Gastroesophageal sphincter (tissue), 4 donors: Measurements from ENCODE around the gene FMN2. TPM values are rescaled to one million over a fixed set of nuclear protein-coding genes. Genes with fewer than 3 reads are reported as not detected.

Source experiments
- ATAC-seq: fragments of 150-250 bp; one replicate; pipeline ENCODE4 v1.9.1; 2016; ENCODE audit warnings: mild to moderate bottlenecking, moderate library complexity
- H3K27ac ChIP-seq, 4 donors: fragments of 200-600 bp; sonication (generic) in 3 of 4; 1 replicate in 3 of 4; 2 replicates in 1 of 4; pipeline ENCODE4 v1.5.1; 2016 to 2019
- H3K27me3 ChIP-seq: fragments of 200-600 bp; sonication (generic); one replicate; pipeline ENCODE4 v1.5.1; 2019
- H3K36me3 ChIP-seq, 2 donors: fragments of 200-600 bp; sonication (generic); one replicate each; pipeline ENCODE4 v1.5.1; 2019; ENCODE audit warnings: control low read depth in 1 of 2
- H3K4me1 ChIP-seq, 3 donors: fragments of 200-600 bp; sonication (generic); 1 replicate in 2 of 3; 2 replicates in 1 of 3; pipeline ENCODE4 v1.5.1; 2016 to 2019; ENCODE audit warnings: control low read depth in 2 of 3
- H3K4me3 ChIP-seq, 2 donors: fragments of 200-600 bp; sonication (generic); one replicate each; pipeline ENCODE4 v1.5.1; 2019; ENCODE audit warnings: mild to moderate bottlenecking in 1 of 2, moderate library complexity in 1 of 2
- H3K9me3 ChIP-seq, 3 donors: fragments of 200-600 bp; sonication (generic); one replicate each; pipeline ENCODE4 v1.5.1; 2017 to 2019; ENCODE audit warnings: control low read depth in 2 of 3
- CTCF ChIP-seq, 4 experiments: fragments of 200-600 bp in 2 of 4; fragments of 450-650 bp in 2 of 4; sonication (generic) in 1 of 4; IDR thresholded peaks; one replicate each; pipeline ENCODE4 v1.5.1; 2017 to 2019; ENCODE audit warnings: antibody characterized with exemption in 4 of 4, mild to moderate bottlenecking in 2 of 4, moderate library complexity in 2 of 4
- EP300 ChIP-seq: sonication (generic); formaldehyde crosslinking; IDR thresholded peaks from one replicate; pipeline ENCODE4 v1.6.1; 2017; ENCODE audit warnings: antibody characterized with exemption, mild to moderate bottlenecking
- POLR2A ChIP-seq, 2 donors: fragments of 450-650 bp; IDR thresholded peaks; one replicate each; pipeline ENCODE4 v1.6.1; 2017; ENCODE audit warnings: antibody characterized with exemption in 2 of 2, mild to moderate bottlenecking in 2 of 2, moderate library complexity in 1 of 2
- POLR2AphosphoS5 ChIP-seq: sonication (generic); formaldehyde crosslinking; IDR thresholded peaks from one replicate; pipeline ENCODE4 v1.6.1; 2017; ENCODE audit warnings: antibody characterized with exemption
- WGBS, 2 donors: methylation state at CpG; one replicate each; pipeline ENCODE4 v1.1.5; 2018; ENCODE audit warnings: low coverage in 1 of 2; 5-methylcytosine and 5-hydroxymethylcytosine counted together
- total RNA-seq, 4 donors: library from RNA; depleted of rRNA; stranded (reverse); fragments of >200 nt; gene quantifications; one replicate each; pipeline ENCODE4 v1.1.0, GENCODE V29; 2016

The FMN2 gene
- total RNA-seq, 4 donors from 2014 or later = 0.27 to 8.6 (median 2.7) TPM

- Histone ChIP-seq H3K4me3 (no peak overlapping the region), H3K4me1 (no peaks in the 10 kb centered on the region), H3K27ac (no peak overlapping the region), H3K9me3 (no peaks in the 10 kb centered on the region), H3K27me3 (no peaks in the 10 kb centered on the region), H3K36me3 (no peaks in the 10 kb centered on the region)
- TF ChIP-seq CTCF (IDR thresholded peaks at IDR 0.05) = no peak
- no peak for ATAC-seq
- WGBS, 2 donors = 23 to 34% methylated on average over 3 of the region's 3 CpGs
Measured at GRCh38 chr1:240332672-240333071, 241.0 kb downstream of the FMN2 start.

GRCh38 chr1:240337781-240338180 lies 246.1 kb downstream of the FMN2 start:
- Histone ChIP-seq H3K4me1 (peaks cover 0 to 7% (median 0%) of the 10 kb centered on the region in 3 donors), H3K9me3 (no peaks in the 10 kb centered on the region), H3K27me3 (no peaks in the 10 kb centered on the region), H3K27ac (peak overlapping the region in 3 of 4 donors; percentile 21 to 52 (median 32)), H3K4me3 (no peak overlapping the region), H3K36me3 (no peaks in the 10 kb centered on the region)
- 10 to 29% methylated on average over 5 of the region's 5 CpGs for WGBS, 2 donors
- ATAC-seq = peak; percentile 50
- no peak for TF ChIP-seq EP300
- no peak for TF ChIP-seq POLR2A (IDR thresholded peaks at IDR 0.05)
- peak; percentile 80 for TF ChIP-seq POLR2AphosphoS5
- TF ChIP-seq CTCF (IDR thresholded peaks at IDR 0.05) = no peak

- 95 to 100% methylated on average over 1 to 8 of the region's 9 CpGs for WGBS, 2 donors
- no peaks in the 10 kb centered on the region for H3K36me3 ChIP-seq
- TF ChIP-seq POLR2AphosphoS5 = no peak
- TF ChIP-seq CTCF (IDR thresholded peaks at IDR 0.05) = no peak
- no peak for TF ChIP-seq EP300
- no peak for TF ChIP-seq POLR2A (IDR thresholded peaks at IDR 0.05)
- no peak for ATAC-seq
- no peak overlapping the region for H3K4me3 ChIP-seq
- no peaks in the 10 kb centered on the region for H3K27me3 ChIP-seq
- H3K4me1 ChIP-seq = peaks cover 0 to 15% (median 0%) of the 10 kb centered on the region in 3 donors
- no peak overlapping the region for H3K27ac ChIP-seq
- H3K9me3 ChIP-seq = no peaks in the 10 kb centered on the region
Measured at GRCh38 chr1:240338837-240339236, 247.2 kb downstream of the FMN2 start.

GRCh38 chr1:240341365-240342250 lies 249.9 kb downstream of the FMN2 start:
- Histone ChIP-seq H3K36me3 (no peaks in the 10 kb centered on the region), H3K4me1 (peaks cover 0 to 25% (median 0%) of the 10 kb centered on the region in 3 donors), H3K27me3 (no peaks in the 10 kb centered on the region), H3K4me3 (no peak overlapping the region), H3K9me3 (no peaks in the 10 kb centered on the region), H3K27ac (no peak overlapping the region)
- no peak for TF ChIP-seq POLR2A (IDR thresholded peaks at IDR 0.05)
- no peak for TF ChIP-seq CTCF (IDR thresholded peaks at IDR 0.05)
- TF ChIP-seq EP300 = no peak
- no peak for TF ChIP-seq POLR2AphosphoS5
- ATAC-seq = no peak
- 29 to 51% methylated on average over 5 to 6 of the region's 6 CpGs for WGBS, 2 donors

- Histone ChIP-seq H3K27ac (no peak overlapping the region), H3K4me3 (no peak overlapping the region), H3K9me3 (no peaks in the 10 kb centered on the region), H3K27me3 (no peaks in the 10 kb centered on the region), H3K4me1 (peaks cover 0 to 25% (median 0%) of the 10 kb centered on the region in 3 donors), H3K36me3 (no peaks in the 10 kb centered on the region)
- TF ChIP-seq POLR2A (IDR thresholded peaks at IDR 0.05) = no peak
- no peak for TF ChIP-seq POLR2AphosphoS5
- TF ChIP-seq EP300 = no peak
- TF ChIP-seq CTCF (IDR thresholded peaks at IDR 0.05) = no peak
- 63 to 78% methylated on average over 3 of the region's 3 CpGs for WGBS, 2 donors
- ATAC-seq = no peak
Measured at GRCh38 chr1:240342251-240342625, 250.6 kb downstream of the FMN2 start.
